B cell (primary cell): Measurements from ENCODE around the gene TRMU. TPM values are rescaled to one million over a fixed set of nuclear protein-coding genes. Genes with fewer than 3 reads are reported as not detected.

Experiments
- ATAC-seq: fragments of 200-7000 bp; cut with Tn5 transposase; one replicate; pipeline ENCODE4 v1.10.0; 2021; ENCODE audit warnings: low read depth, mild to moderate bottlenecking, moderate number of reproducible peaks, moderate library complexity
- CTCF ChIA-PET: fragments of 350-600 bp; sonication (Branson Sonifier 250); formaldehyde crosslinking; loops from one replicate; lab custom pipeline; 2021; ENCODE audit warnings: antibody characterized with exemption, inconsistent platforms; lab: Charles Lee
- POLR2A ChIA-PET: fragments of 350-600 bp; sonication (Branson Sonifier 250); formaldehyde crosslinking; loops from one replicate; lab custom pipeline; 2021; ENCODE audit warnings: antibody characterized with exemption; lab: Charles Lee
- DNase-seq: peaks from one replicate; pipeline ENCODE4 v3.0.0; 2013
- H2AFZ ChIP-seq: 2 replicates; pipeline ENCODE4 v1.6.1; 2012; ENCODE audit warnings: mild to moderate bottlenecking, low read depth, low read length; ENCODE audit not compliant: insufficient read depth, poor library complexity, severe bottlenecking
- H3K27ac ChIP-seq, 2 donors: 1 replicate in 1 of 2; 2 replicates in 1 of 2; pipeline ENCODE4 v1.5.1; 2012 to 2013; ENCODE audit warnings: low read length in 2 of 2, mild to moderate bottlenecking in 2 of 2, moderate library complexity in 1 of 2
- H3K27me3 ChIP-seq, 4 experiments: fragments of 200-600 bp in 1 of 4; sonication (generic) in 1 of 4; replicated peaks in 1 of 4; 1 replicate in 2 of 4; 2 replicates in 2 of 4; pipeline versions ENCODE4 v1.6.1 to v1.7.0; 2013 to 2016; ENCODE audit warnings: low read length in 3 of 4, mild to moderate bottlenecking in 2 of 4, mixed read lengths in 1 of 4, moderate library complexity in 1 of 4; ENCODE audit not compliant: insufficient read depth in 4 of 4, control insufficient read depth in 3 of 4; ENCODE audit errors: control extremely low read depth in 1 of 4
- H3K36me3 ChIP-seq, 2 experiments: replicated peaks in 1 of 2; 1 replicate in 1 of 2; 2 replicates in 1 of 2; pipeline versions ENCODE4 v1.6.1 to v1.7.1; 2013; ENCODE audit warnings: low read length in 1 of 2; ENCODE audit not compliant: insufficient read depth in 2 of 2, control insufficient read depth in 1 of 2; ENCODE audit errors: control extremely low read depth in 1 of 2, extremely low read depth in 1 of 2
- H3K4me1 ChIP-seq, 2 donors: fragments of 200-600 bp in 1 of 2; sonication (generic) in 1 of 2; 1 replicate in 1 of 2; 2 replicates in 1 of 2; pipeline versions ENCODE4 v1.5.1 to v1.6.1; 2013 to 2017; ENCODE audit warnings: low read length in 2 of 2; ENCODE audit not compliant: control insufficient read depth in 2 of 2, insufficient read depth in 2 of 2
- H3K4me2 ChIP-seq: replicated peaks from 2 replicates; pipeline ENCODE3; 2012; ENCODE audit warnings: mild to moderate bottlenecking, low read depth, low read length; ENCODE audit not compliant: poor library complexity, severe bottlenecking
- H3K4me3 ChIP-seq, 5 experiments: fragments of 200-600 bp in 1 of 5; sonication (generic) in 1 of 5; 1 replicate in 3 of 5; 2 replicates in 2 of 5; pipeline versions ENCODE4 v1.5.1 to v1.7.0; 2011 to 2016; ENCODE audit warnings: low read length in 4 of 5, mild to moderate bottlenecking in 4 of 5, low read depth in 2 of 5, control low read depth in 1 of 5, moderate library complexity in 1 of 5; ENCODE audit not compliant: insufficient read depth in 1 of 5; ENCODE audit errors: control extremely low read depth in 1 of 5, extremely low read depth in 1 of 5
- H3K79me2 ChIP-seq: fragments of 200-600 bp; sonication (generic); one replicate; pipeline ENCODE4 v1.6.0; 2016; ENCODE audit warnings: low read length; ENCODE audit not compliant: control insufficient read depth, insufficient read depth
- H3K9ac ChIP-seq: fragments of 200-600 bp; sonication (generic); 2 replicates; pipeline ENCODE4 v1.6.1; 2017; ENCODE audit warnings: mild to moderate bottlenecking, low read length, moderate library complexity
- H3K9me3 ChIP-seq, 3 donors: one replicate each; pipeline versions ENCODE4 v1.6.1 to v1.7.1; 2013; ENCODE audit warnings: low read length in 2 of 3; ENCODE audit not compliant: control insufficient read depth in 2 of 3, insufficient read depth in 1 of 3; ENCODE audit errors: control extremely low read depth in 1 of 3
- H4K20me1 ChIP-seq: 2 replicates; pipeline ENCODE4 v1.6.0; 2012; ENCODE audit warnings: mild to moderate bottlenecking, low read length; ENCODE audit not compliant: insufficient read depth, control insufficient read depth, poor library complexity, severe bottlenecking
- H3K27ac Mint-ChIP-seq: one replicate; pipeline ENCODE4 v1.8.0; 2021; ENCODE audit warnings: mixed read lengths
- H3K27me3 Mint-ChIP-seq: one replicate; pipeline ENCODE4 v1.8.0; 2021; ENCODE audit warnings: mixed read lengths
- H3K4me1 Mint-ChIP-seq: one replicate; pipeline ENCODE4 v1.8.0; 2021; ENCODE audit warnings: mixed read lengths
- H3K4me3 Mint-ChIP-seq: one replicate; pipeline ENCODE4 v1.8.0; 2021; ENCODE audit warnings: mixed read lengths
- H3K9me3 Mint-ChIP-seq: one replicate; pipeline ENCODE4 v1.8.0; 2022; ENCODE audit warnings: mixed read lengths; ENCODE audit not compliant: insufficient read depth
- CTCF ChIP-seq: fragments of 200-600 bp; IDR thresholded peaks from one replicate; pipeline ENCODE4 v1.8.0; 2022; ENCODE audit warnings: antibody characterized with exemption, mild to moderate bottlenecking
- EZH2 ChIP-seq: IDR thresholded peaks from 2 replicates; pipeline ENCODE4 v1.6.1; 2012; ENCODE audit warnings: borderline replicate concordance, low read depth, mild to moderate bottlenecking, moderate library complexity, low read length; ENCODE audit not compliant: insufficient read depth, poor library complexity, severe bottlenecking
- WGBS: methylation state at CpG from one replicate; pipeline ENCODE4 v1.1.5; 2013; ENCODE audit warnings: missing lambda C conversion rate; ENCODE audit not compliant: insufficient coverage; 5-methylcytosine and 5-hydroxymethylcytosine counted together
- intact Hi-C: fragments of 100-400 bp; cut with micrococcal nuclease; formaldehyde crosslinking; loops from one replicate; pipeline ENCODE4 v1.10.0; 2022
- polyA plus RNA-seq: library from polyadenylated mRNA; depleted of rRNA; stranded (reverse); fragments of >200 nt; gene quantifications from 2 replicates; pipeline ENCODE4 v1.2.3, GENCODE V29; 2012
- total RNA-seq, 2 donors: library from RNA; stranded (reverse); fragments of 120-200 nt in 1 of 2; gene quantifications; 1 replicate in 1 of 2; 2 replicates in 1 of 2; pipeline versions ENCODE4 v1.2.3 to v1.2.4, GENCODE V29; 2013 to 2022

Gene TRMU
- total and polyA plus RNA-seq, 2 donors (not counting 1 experiment from before 2014, with no cell fraction given): 51.0 to 76.9 TPM

- Histone ChIP-seq H4K20me1 (no peaks in the 10 kb centered on the region), H2AFZ (no peak overlapping the region), H3K36me3 (peaks cover 6 to 48% of the 10 kb centered on the region in 2 experiments), H3K27me3 (peaks cover 0 to 6% (median 0%) of the 10 kb centered on the region in 4 experiments), H3K9me3 (peaks cover 0 to 30% (median 14%) of the 10 kb centered on the region in 3 donors), H3K79me2 (no peaks in the 10 kb centered on the region), H3K4me1 (peaks cover 9 to 45% of the 10 kb centered on the region in 2 donors), H3K27ac (no peak overlapping the region), H3K9ac (no peak overlapping the region), H3K4me2 (no peak overlapping the region), H3K4me3 (no peak overlapping the region)
- DNase-seq (no peak), ATAC-seq (no peak)
- WGBS: 91% methylated on average over 18 of the region's 18 CpGs
- Mint-ChIP-seq H3K4me1 (peaks cover 11% of the 10 kb centered on the region), H3K27ac (no peak overlapping the region), H3K27me3 (no peaks in the 10 kb centered on the region), H3K9me3 (peaks cover 2% of the 10 kb centered on the region), H3K4me3 (no peak overlapping the region)
- POLR2A ChIA-PET: no interaction called here
- no peak for TF ChIP-seq EZH2
- no peak for TF ChIP-seq CTCF
- CTCF ChIA-PET: interaction anchor here (1.2 kb wide), 1 partner anchor 16 kb away, joined by 4 read pairs; no protein-coding TSS in a partner anchor
- intact Hi-C loops: no loop called here
Observed at GRCh38 chr22:46372686-46373085, 37.2 kb downstream of the TRMU start.

DNA sequence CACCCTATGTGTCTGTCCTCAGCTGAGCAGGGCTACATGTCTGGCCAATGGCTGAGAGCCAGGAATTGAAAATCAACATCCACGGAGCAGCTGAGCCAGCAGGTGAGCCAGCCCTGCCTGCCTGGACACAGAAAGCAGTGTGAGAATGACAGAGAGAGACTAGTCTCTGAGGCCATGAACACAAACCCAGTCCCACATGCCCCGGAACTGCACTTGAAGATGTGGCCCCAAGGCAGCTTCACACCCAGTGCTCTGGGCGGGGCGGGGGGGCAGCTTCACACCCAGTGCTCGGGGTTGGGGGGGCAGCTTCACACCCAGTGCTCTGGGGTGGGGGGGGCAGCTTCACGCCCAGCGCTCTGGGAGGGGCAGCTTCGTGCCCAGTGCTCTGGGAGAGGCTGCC lies 37.6 kb downstream of the TRMU start:
- peaks cover 0 to 6% (median 0%) of the 10 kb centered on the region in 4 experiments for H3K27me3 ChIP-seq
- POLR2A ChIA-PET: interaction anchor here (0.6 kb wide), 1 partner anchor 677 kb away, joined by 6 read pairs; no protein-coding TSS in a partner anchor
- no peaks in the 10 kb centered on the region for H4K20me1 ChIP-seq
- H2AFZ ChIP-seq: no peak overlapping the region
- no peaks in the 10 kb centered on the region for H3K79me2 ChIP-seq
- Mint-ChIP-seq H3K4me3 (no peak overlapping the region), H3K9me3 (peaks cover 2% of the 10 kb centered on the region), H3K27ac (no peak overlapping the region), H3K27me3 (no peaks in the 10 kb centered on the region), H3K4me1 (peaks cover 8% of the 10 kb centered on the region)
- peaks cover 6 to 52% of the 10 kb centered on the region in 2 experiments for H3K36me3 ChIP-seq
- CTCF ChIA-PET: interaction anchor here (1.2 kb wide), 1 partner anchor 17 kb away, joined by 4 read pairs; no protein-coding TSS in a partner anchor
- H3K27ac ChIP-seq: no peak overlapping the region
- ATAC-seq (no peak), DNase-seq (no peak)
- no peak overlapping the region for H3K4me3 ChIP-seq
- WGBS: 39% methylated on average over 5 of the region's 8 CpGs
- TF ChIP-seq EZH2: no peak
- TF ChIP-seq CTCF: no peak
- peaks cover 9 to 41% of the 10 kb centered on the region in 2 donors for H3K4me1 ChIP-seq
- intact Hi-C loops: no loop called here
- no peak overlapping the region for H3K9ac ChIP-seq
- H3K9me3 ChIP-seq: peaks cover 0 to 30% (median 14%) of the 10 kb centered on the region in 3 donors
- H3K4me2 ChIP-seq: no peak overlapping the region
